ENCODE results near the gene ADAT3. TPM values are rescaled to one million over a fixed set of nuclear protein-coding genes. Genes with fewer than 3 reads are reported as not detected.

The ADAT3 gene
- total and polyA plus RNA-seq, 8 donors, result 1.3 to 9.4 (median 2.9) TPM

DNA sequence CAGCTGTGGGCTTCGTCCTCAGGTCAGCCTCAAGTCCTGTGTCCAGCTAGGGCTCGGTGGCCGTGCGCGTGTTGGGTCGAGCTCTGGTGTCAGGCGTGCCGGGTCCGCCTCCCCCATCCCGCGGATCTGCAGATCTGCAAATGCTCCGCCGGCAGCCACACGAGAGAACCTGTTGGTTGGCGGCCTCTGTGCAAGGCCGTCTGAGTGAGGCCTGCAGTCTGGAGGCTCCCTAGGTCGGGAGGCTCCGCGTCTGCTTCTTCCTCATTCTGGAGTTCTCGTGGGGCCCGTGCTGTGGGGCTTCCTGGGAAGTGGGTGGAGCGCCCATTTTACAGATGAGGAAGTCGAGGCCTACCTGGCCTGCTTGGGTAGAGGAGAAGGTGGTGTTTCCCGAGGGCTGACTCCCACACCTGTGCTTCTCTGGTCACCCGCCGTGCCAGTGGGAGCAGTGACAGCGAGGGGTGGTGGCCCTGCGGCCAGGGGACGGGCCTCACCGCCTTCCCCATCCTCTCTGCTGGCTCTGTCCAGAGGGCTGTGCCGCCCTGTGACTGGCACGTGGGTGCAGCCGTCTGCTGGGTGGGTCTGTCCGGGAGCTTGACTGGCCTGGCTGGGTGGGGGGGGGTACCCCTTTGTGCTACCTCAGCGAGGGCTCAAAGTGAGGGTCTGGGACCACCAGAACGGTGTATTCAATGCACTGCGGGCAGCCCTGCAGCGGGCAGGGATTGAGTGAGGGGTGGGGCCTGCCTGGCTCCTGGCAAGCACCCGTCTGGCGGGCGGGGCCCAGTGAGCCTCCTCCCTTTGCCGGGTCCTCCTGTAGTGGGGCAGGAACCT is 39.1 kb downstream of the ADAT3 start:
- TF ChIP-seq CTCF (IDR thresholded peaks at IDR 0.05), result no peak
- Histone ChIP-seq H3K9me3 (no peaks in the 10 kb centered on the region), H3K4me1 (peaks cover 12 to 70% of the 10 kb centered on the region in 2 donors), H3K36me3 (no peaks in the 10 kb centered on the region), H3K27me3 (no peaks in the 10 kb centered on the region), H3K27ac (peak overlapping the region in 1 of 2 donors; percentile 98), H3K4me3 (no peak overlapping the region)
- intact Hi-C loops (cut with DNase I), result no loop called here
- ATAC-seq, result no peak
- DNase-seq, result peak in 1 of 4 donors; percentile 84

DNA sequence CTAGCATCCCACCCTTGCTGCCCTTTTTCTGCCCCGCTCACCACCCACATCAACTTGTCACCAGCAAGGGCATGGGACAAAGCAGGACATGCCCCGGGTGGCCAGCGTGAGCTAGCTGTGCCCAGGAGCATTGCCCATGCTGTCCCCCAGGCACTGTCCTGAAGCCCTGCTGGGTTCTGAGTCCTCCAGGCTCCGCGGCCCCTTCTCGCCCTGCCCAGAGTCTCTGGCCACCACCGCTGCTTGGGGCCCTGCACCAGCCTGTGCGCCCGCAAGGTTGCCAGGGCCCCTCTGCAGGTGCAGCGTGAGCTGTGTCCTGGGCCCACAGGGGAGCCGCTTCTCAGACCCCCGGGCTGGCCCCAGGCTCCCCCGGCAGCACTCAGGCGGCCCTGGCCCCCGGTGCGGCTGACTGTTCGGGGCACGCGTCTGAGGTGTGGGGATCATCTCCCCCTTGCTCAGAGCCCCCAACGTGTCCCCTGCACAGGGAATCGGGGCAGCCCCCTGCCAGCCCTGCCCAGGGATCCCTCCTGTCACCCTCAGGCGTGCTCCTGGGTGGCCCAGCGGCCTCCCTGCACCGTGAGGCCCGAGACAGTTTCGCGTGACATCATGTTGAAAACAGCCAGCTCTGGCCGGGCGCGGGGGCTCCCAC is 39.8 kb downstream of the ADAT3 start:
- intact Hi-C loops (cut with DNase I), result no loop called here
- no peak for ATAC-seq
- peak in 1 of 4 donors; percentile 75 for DNase-seq
- Histone ChIP-seq H3K27ac (no peak overlapping the region), H3K9me3 (no peaks in the 10 kb centered on the region), H3K36me3 (no peaks in the 10 kb centered on the region), H3K4me3 (no peak overlapping the region), H3K27me3 (no peaks in the 10 kb centered on the region), H3K4me1 (peaks cover 12 to 62% of the 10 kb centered on the region in 2 donors)
- TF ChIP-seq CTCF (IDR thresholded peaks at IDR 0.05), result no peak

GRCh38 chr19:1945899-1946298 is 40.7 kb downstream of the ADAT3 start:
- H3K27me3 ChIP-seq, result no peaks in the 10 kb centered on the region
- DNase-seq, result peak in 2 of 4 donors; percentile 12 to 81
- H3K36me3 ChIP-seq, result no peaks in the 10 kb centered on the region
- ATAC-seq, result no peak
- peaks cover 12 to 59% of the 10 kb centered on the region in 2 donors for H3K4me1 ChIP-seq
- H3K27ac ChIP-seq, result no peak overlapping the region
- no peaks in the 10 kb centered on the region for H3K9me3 ChIP-seq
- intact Hi-C loops (cut with DNase I), result no loop called here
- peak; percentile 25 to 65 for TF ChIP-seq CTCF (IDR thresholded peaks at IDR 0.05)
- H3K4me3 ChIP-seq, result no peak overlapping the region

GRCh38 chr19:1947651-1948209 is 42.5 kb downstream of the ADAT3 start:
- no peak overlapping the region for H3K4me3 ChIP-seq
- no peak for TF ChIP-seq CTCF (IDR thresholded peaks at IDR 0.05)
- intact Hi-C loops (cut with DNase I), result no loop called here

More at GRCh38 chr19:1947651-1948209, 42.5 kb downstream of the ADAT3 start:
- ATAC-seq, result no peak
- Histone ChIP-seq H3K27ac (no peak overlapping the region), H3K9me3 (no peaks in the 10 kb centered on the region), H3K4me1 (peaks cover 9 to 54% of the 10 kb centered on the region in 2 donors), H3K27me3 (no peaks in the 10 kb centered on the region), H3K36me3 (peaks cover 0 to 9% of the 10 kb centered on the region in 2 donors)
- DNase-seq, result peak in 1 of 4 donors; percentile 82

Data from left lung (tissue), 10 donors.